ENCODE results near the gene SIVA1.

The SIVA1 gene

DNA sequence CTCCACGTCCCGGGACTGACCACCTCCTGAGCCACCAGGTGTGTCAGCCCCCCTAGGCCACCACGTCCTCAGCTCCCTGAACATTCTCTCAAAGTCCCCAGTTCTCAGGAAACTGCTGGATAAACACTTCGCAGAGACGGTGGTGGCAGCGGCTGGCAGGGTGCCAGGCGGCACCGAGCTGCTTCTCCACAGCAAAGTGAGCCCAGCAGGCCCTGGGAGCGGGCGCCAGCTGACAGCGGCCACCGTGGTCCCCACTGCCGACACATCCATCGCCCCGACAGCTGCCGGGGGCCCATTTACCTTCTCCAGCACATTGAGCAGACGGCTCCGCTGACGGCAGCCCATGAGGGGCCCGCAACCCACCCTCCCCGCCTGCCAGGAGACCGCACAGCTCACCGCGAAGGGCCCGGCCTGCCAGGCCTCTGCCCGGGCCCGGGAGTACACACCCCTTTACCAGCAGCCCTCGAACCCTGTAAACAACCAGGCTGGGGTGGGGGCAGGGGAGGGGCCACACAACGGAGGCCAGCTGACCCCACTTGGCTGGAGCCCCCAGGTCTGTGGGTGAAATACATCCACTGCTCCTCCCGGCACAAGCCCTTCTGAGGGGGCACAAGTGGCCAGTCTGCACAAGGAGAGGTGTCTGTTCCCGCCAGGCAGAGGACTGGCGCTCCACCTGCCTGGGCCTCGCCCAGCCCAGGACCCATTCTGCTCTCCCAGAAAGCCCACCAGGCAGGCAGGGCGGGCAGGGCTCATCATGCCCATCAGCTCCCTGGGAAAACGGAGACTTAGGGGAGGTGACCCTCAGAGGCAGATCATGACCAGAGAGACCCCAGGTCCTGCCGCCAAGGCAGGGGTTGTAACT is 32.1 kb downstream of the SIVA1 start:
- DNase-seq = peak in 1 of 14 donors; percentile 34

DNA sequence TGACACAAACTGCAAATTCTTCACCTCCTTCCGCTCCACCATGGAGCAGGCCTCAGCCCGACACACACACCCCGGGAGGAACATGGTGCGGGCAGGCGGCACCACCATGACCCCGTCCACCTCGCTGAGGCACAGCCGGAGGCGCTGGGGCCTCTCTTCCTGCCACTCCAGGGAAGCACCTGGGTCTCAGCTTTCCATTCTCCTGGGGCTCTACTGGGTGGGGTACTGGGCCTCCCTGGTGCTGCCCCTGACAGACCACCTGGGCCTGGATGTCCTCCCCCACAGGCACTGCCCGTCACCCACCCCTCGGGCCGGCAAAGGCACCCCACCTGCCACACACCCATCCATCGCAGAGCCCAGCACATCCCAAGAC is 32.7 kb downstream of the SIVA1 start:
- DNase-seq = no peak

DNA sequence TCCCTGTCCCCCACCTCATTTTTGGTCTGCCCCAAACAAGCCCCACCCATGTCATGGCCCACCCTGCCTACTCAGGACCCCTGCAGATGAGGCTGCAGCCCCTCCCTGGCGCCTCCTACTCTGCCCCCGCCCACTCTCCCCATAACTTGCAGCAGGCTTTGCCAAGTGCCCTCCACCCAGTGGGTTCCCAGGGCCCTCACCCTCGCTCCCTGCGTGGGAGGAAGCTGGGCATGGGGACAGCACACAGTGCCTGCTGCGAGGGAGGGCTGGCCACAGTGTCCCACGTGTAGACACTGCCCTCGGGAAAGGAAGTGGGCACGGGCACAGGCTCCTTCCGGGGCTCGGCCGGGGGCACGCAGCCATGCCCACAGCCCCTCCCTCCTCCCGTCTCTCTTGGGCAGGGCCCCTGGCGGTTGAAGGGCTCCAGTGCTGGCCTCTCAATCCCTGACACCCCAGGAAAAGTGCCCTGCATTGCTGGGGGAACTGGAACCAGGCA is 33.2 kb downstream of the SIVA1 start:
- peak in 2 of 14 donors; percentile 20 to 34 for DNase-seq

DNA sequence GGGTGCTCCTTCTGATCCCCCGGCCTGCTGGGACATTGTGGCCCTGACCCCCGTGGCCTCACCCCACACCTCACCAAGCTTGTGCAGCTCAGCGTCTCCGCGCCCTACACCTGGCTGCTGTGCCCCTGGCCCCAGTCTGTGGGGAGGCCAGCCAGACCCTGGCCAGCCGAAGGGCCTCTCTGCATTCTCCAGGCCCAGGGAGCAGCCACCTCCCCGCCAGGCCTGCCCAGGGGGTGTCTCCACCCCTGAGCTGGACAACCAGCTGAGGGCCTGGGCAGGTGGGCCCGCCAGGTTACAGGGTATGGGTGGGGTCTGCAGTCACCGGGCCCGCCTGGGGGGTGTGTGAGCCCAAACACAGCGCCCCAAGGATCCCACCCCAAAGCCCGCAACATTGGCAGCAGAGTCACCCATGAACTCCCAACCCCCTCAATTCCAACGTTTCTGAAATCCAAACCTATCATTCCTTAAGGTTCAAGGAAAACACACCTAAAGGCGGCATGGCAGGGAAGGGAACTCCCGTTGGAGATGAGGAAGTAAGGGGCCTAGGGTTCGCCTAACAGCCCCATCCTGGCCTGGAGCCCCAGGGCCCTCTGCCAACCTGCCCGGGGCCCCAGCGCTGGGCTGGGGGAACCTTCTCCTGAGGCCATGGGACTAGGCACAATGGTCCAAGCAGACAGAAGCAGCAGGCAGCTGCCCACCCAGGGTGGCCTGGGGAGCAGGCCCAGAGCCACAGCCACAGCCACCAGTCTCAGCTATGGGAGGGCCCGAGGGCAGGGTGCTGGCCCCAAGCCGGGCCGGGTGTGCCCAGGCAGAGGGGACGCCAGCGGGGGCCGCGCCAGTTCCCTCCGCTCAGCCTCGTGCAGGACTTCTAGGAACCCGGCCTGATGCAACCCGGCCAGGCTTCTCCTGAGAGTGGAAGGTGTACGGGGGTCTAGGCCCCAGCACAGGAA is 34.1 kb downstream of the SIVA1 start:
- peak in 1 of 14 donors; percentile 52 for DNase-seq

DNA sequence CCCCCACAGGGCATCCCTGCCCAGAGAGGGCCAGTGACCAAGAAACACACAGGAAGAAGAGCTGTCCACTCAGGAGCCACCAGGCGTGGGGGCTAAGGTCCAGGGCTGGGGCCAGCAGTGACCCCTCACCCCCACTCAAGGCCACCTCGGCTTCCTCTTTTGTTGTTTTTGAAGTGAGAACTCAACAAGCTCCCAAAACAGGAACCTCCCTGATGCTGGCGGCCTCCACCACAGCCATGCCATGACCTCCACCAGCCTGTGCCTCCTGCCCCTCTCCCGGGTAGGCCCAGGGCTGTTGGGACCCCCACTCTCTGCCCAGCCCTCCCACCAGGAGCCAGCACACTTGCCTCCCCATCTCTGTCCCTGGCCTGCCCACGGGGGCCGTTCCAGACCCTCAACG is 34.8 kb downstream of the SIVA1 start:
- DNase-seq = no peak

DNA sequence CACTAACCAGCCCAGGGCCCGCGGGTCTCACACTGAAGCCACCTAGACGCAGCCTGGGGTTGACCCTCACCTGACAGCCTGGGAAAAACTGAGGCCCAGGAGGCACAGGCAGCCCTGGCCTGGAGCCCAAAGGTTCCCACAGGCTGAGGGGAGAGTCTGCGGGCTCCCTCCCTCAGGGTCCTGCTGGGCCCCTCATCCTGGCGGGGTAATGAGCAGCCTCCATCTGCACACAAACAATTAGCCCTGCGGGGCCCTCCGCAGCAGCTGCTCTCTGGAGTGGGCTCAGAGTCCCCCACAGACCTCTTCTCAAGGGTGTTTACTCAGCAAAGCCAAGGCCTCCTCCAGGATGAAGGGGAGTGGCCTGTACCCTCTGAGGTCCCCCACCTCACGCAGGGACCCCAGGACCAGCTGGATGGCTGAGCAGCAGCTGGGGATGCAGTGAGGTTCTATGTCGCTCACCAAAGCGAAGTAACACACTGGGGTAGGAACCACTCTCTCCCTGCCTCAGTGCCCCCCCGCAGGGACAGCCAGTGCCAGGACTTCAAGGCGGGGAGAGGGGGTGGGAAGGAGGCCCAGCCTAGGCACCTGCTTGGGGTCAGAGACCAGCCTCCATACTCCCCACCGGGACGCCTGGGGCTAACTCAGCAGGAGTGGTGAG is 35.3 kb downstream of the SIVA1 start:
- DNase-seq = no peak

DNA sequence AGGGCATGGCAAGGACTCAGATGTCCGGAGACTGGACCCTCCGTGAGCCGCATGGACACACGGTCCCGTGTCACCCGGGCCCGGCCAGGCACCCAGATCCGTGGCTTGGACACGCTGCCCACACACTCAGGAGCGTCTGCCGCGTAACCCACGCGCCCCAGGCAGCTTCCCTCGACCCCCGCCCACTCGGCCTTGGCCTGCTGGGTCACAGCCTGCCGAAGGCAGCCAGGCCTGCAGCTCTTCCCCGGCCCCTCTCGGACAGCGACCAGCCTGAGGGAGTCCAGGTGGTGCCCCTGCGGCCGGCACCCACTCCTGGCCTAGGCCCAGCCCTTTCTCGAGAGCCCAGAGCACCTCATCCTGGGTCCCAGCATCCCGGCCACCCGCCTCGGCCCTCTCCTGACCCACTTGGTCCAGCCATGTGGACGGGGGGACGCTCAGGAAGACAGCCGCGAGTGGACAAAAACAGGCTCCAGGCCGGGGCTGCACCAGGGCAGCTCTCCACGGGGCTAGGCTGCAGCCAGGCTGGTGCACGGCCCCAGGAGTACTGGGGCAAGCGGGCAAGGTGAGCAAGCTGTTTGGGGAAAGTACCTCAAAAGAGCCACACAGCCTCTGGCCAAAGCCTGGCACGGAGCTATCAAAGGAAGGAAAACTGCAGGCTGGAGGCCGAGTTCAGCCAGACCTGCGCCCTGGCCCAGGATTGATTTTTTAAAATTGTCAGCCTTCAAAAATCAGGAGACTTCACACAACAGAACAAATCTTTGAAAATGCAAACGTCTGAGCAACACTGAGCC is 36.1 kb downstream of the SIVA1 start:
- no peak for DNase-seq

DNA sequence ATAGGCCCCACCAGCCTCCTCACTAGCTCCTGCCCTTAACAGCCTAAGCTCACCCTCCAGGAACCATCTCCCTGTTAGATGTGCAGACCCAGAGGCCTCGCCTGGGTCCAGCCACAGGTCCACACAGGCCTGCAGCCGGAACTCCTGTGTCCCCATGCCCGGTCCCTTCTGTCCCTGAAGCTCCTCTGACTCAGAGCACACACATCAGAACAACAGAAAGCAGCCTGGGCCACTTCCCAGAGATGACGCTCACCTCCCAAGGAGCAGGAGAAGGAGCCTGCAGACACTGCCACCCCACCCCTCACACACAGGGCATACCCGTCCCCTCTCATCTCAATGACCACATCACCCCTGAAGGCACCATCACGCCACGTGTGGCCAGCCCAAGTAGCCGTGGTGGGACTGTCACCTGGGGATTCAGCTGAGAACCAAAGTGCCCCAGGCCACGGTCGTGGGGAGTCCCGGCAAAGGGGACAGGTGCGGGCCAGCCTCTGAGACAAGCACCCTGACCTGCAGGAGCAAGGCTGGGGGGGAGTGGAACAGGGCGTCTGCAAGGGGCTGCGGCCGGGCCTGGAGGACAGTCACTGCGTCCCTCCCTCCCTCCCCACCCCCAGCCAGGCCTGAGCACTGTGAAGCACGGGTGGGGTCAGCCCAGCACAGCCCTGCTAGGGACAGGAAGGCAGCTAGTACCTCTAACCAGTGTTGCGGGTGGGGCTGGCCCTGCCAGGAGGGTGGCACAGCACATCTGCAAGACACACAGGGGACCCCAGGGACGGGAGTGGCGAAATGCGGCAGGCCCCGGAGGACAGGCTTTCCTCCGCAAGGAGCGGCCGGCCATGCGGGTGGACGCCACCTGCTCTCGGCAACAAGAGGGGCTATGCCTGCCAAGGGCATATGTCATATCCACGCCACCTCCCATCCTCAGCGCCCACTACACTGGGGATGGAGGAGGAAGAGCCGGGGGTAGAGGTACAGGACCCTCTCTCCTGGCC is 37.1 kb downstream of the SIVA1 start:
- no peak for DNase-seq

DNA sequence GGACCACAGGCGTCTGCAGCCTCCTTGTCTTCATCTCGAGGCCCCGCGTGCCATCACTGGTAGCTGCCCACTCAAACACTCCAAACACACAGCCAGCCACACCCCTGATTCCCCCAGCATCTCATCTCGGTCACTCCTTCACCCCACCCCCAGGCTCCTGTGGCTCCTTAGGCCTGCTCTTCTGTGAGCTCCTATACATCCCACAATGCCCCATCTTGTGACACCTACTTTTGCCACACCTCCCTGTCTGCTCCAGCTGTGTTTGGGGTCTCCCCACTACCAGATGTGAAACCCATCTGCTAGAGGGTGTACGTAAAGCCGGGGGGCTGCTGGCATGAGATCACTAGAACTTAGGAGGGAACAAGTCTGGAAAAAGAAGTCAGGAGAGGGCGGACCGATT is 38.5 kb downstream of the SIVA1 start:
- DNase-seq = no peak

DNA sequence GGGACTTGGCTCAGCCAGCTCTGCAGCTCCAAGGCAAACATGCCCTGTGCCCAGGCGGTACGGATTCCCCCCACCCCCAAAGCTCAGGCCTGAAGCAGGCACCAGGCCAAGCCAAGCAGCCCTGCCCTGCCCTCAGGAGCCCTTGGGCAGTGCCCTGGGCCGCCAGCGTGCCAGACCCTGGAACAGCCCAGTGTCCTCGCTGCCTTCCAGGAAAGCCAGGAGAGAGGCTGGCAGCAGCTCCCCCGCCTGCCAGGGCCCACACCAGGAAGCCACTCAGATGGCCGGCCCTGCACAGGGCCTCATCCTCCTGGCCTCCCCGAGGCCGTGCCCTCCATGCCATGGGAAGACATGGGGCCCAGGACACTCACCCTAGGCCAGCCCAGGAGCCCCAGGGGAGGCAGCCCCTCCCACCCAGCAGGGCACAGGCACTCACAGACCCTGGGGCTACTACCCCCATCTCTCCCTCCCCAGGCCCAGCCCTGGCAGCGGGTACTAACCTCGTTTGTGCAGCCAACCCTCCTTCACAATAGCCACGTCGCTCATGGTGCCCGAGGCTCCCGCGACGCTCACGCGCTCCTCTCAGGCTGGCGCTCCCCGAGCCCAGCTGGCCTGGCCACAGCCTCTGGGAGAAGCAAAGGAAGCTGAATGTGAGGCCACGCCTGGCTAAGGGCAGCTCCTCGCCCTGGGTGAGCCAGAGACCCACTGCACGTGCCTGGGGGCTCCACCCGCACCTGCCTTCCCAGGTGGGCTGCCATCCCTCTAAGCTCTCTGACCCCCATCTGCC is 39.3 kb downstream of the SIVA1 start:
- DNase-seq = peak in 3 of 14 donors; percentile 17 to 73 (median 33)

DNA sequence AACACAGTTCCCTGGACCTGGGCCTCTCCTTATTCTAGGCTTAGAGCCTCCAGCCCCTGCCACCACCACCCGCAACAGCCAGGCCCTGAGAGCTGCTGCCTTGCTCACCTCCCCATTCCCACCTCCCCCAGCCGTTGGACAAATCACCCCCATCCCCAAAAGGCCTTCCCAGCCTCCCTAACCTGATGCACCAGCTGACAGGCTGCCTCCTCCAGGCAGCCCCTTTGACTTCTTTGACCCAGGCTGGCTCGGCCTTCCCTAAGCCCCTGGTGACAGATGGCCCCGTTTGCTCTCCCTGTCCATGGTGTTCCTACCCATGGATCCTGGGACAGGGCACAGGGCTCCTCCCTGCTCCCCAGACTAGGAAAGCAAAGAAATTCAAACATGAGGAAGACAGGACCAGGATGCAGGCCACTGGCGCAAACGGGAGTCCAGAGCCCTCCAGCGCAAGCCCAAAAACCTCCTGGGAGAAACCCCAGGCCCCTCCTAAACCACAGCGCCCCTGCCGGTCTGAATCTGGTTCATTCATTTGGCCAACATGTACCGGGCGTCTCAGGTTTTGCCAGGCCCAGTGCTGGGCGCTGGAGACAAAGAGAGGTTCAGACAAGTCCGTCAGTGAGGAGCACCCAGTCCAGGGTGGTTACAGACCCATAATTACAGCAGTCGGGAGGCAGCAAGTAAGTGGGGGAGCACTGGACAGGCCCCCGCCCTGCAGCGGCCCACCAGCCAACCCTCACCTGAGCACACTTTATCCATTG is 40.2 kb downstream of the SIVA1 start:
- DNase-seq = no peak

DNA sequence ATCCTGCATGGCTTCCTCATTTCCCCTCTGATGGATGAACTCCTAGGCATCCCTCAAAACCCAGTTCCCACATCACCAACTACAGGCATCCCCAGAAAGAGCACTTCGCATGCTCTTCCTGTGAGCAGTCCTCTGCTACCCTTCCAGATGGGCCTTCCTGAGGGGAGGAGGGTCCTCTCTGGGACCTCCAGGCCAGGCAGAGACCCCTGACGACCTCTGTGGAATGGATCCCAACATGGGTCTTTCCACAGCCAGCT is 40.7 kb downstream of the SIVA1 start:
- no peak for DNase-seq

DNA sequence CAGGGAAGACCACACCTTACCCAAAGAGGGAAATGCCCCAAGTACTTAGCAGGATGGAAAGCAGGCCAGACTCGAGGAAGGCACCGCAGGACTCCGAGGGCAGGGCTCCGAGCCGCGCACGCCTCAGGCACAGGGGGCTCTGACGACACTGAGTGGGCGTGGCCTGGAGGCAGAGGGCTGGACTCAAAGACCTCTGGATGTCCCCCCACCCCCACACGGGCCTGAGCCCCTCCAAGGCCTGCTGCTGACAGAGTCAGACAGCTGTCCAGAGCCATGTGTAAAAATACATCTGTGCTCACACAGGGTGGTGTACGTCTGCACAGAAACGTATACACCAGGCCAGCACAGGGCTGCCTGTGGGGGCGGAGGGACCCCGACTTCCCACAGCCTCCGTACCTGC is 41.2 kb downstream of the SIVA1 start:
- DNase-seq = no peak

DNA sequence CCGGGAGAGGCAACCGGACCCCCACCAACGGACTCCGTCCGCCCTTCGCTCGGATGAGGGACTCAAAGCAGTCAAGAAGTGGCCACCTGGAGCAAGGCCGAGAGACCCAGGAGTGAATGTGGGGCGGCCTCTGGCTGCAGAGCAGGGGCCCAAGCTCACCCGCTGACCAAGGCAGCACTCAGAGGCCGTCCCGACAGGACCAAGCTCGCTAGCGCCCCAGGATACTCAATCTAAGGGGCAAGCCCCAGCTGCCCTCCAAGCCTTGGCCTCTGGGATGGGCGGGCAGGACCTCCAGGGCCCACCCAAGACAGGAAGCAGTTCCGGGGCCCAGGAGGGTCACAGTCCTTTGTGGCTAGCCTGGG is 41.7 kb downstream of the SIVA1 start:
- DNase-seq = peak in 1 of 14 donors; percentile 54

DNA sequence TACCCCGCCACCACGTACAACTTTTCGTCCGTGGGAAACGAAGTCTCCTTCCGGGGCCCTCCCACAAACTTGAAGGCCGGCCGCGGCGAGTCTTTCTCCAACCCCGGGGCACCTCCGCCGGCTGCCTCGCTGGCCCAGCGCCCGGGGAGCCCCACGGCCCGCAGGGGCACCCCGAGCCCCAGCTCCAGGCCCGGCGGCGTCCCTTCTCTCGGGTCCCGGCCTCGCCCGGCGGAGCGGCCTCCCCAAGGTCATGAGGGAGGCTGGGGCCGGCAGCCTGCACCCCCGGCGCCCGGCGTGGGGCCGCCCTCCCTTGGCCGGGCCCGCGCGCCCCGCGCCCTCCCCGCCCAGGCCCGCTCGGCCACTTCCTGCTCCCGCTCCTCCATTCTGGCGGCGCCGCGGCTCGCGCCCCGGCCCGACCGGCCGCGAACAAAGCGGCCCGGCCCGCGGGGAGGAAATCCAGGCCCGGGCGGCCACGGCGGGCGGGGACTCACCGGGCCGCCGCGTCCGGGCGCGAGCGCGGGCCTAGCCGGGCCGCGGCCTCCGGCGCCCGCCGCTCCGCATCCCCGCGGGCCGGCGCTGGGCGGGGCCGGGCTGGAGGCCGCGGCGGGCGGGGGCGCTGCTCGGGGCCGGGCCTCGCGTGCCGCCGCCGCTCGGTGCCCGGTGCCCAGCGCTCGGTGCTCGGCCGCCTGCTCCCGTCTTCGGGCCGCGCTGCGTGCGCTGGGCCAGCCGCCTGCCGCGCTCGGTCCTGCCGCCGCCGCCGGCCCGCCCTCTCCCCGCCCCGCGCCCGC is 42.2 kb downstream of the SIVA1 start, which contains the start of gene AKT1:
TSS of gene AKT1 (minus strand) at position 756 of the 788 bp plus-strand sequence. CDS start 3,105 bp downstream, outside the sequence.
- DNase-seq = peak in 2 of 14 donors; percentile 35 to 50

DNA sequence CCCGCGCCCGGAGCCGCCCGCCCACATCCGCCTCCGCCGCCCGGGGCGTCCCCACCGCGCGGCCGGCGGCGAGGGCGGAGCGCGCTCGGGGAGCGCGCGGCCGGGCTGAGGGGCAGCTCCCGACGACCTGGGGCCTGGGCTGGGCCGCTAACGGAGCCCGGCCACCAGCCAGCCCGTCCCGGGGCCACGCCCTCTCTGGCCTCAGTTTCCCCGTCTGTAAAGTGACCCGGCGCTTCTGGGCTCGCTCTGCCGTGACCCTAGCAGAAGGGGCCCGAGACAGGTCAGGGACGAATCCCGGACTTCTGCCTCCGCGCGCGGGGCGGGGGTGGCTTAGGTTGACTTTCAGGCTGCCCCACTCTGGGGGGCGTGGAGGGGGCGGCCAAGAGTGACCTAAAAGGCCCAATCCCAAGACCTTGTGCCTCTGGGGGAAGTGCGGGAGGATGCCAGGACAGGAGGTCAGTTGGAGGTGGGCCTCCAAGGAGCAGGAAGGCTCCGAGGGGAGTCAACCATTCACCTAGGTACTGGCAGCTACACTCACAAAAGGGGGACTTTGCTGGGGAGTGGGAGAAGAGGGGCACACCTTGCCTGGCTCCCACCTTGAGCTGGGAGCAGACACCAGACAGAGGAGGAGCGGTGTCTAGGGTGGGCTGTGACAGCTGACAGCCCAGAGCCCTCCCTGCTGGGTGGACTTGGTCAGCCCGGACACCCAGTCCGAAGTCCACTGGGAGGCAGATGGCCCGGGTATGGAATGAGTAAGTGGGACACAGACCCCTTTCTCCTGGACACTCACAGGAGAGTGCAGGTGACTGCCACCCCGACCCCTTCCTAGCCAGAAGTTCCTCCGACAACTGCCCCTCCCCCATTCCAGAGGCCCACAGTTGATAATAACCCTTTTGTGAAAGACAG is 43.1 kb downstream of the SIVA1 start:
- DNase-seq = peak in 4 of 14 donors; percentile 21 to 72 (median 26)

DNA sequence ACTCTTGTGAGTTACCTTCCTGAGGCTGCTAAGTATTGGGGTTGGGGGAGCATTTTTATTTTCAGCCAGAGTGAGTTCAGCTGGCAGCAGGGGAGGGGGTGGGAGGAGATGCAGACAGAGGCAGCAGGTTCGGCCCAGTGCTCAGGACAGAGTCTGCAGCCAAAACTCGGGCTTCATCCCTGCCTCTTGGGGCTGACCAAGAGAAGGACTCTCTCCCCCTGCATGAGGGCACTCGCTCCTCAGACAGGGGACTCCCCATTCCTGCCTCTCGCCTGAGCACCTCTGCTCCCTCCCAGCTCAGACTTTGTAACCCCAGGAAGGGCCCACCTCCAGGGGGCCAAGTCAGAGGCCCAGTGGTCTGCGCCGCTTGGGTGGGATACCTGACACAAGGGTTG is 43.7 kb downstream of the SIVA1 start:
- DNase-seq = no peak
